Measurements from ENCODE around the gene ARHGAP21. TPM values are rescaled to one million over a fixed set of nuclear protein-coding genes. Genes with fewer than 3 reads are reported as not detected.

Gene ARHGAP21
- total and polyA plus RNA-seq, 9 of the 15 experiments (the other 6 are each of a cell fraction or from before 2014, with no cell fraction given): 13.6 to 145 (median 60.8) TPM

- TF ChIP-seq SFPQ (IDR thresholded peaks at IDR 0.05; ENCODE audit: low read depth, low read length) (no peak), HDAC6 (IDR thresholded peaks at IDR 0.05; ENCODE audit: low read depth, low read length) (no peak), EP400 (IDR thresholded peaks at IDR 0.05) (no peak), HNRNPLL (IDR thresholded peaks at IDR 0.05; ENCODE audit: low read depth, low read length, poor library complexity, severe bottlenecking) (no peak), CBFA2T3 (IDR thresholded peaks at IDR 0.05) (0 out of 2 replicates have a peak, but pooled peaks have one; percentile 4), SMARCA5 (IDR thresholded peaks at IDR 0.05) (no peak), ZNF785 (CRISPR knock-in tag; IDR thresholded peaks at IDR 0.05) (no peak), PRMT5 (CRISPR knock-in tag; IDR thresholded peaks at IDR 0.05) (no peak), FOS (IDR thresholded peaks at IDR 0.05; ENCODE audit: extremely low read depth, insufficient read length) (no peak), HMG20B (CRISPR knock-in tag; IDR thresholded peaks at IDR 0.05) (no peak), U2AF2 (optimal IDR thresholded peaks at IDR 0.05; ENCODE audit: low read depth, low read length) (no peak), PHTF2 (CRISPR knock-in tag; IDR thresholded peaks at IDR 0.05) (no peak), ARID3A (IDR thresholded peaks at IDR 0.05; ENCODE audit: borderline replicate concordance, low read depth, low read length) (no peak), PTTG1 (tag; IDR thresholded peaks at IDR 0.05; ENCODE audit: low read depth) (no peak), KHSRP (IDR thresholded peaks at IDR 0.05) (no peak), NFIC (IDR thresholded peaks at IDR 0.05) (no peak), TFAM (CRISPR knock-in tag; conservative IDR thresholded peaks at IDR 0.05) (no peak), ZNF644 (tag; IDR thresholded peaks at IDR 0.05; ENCODE audit: low read depth) (no peak), HSF4 (CRISPR knock-in tag; IDR thresholded peaks at IDR 0.05; ENCODE audit: borderline replicate concordance) (no peak), TFAP4 (CRISPR knock-in tag; IDR thresholded peaks at IDR 0.05; ENCODE audit: borderline replicate concordance) (no peak), ZNF79 (CRISPR knock-in tag; IDR thresholded peaks at IDR 0.05; ENCODE audit: low read depth) (no peak), ZFPM2 (CRISPR knock-in tag; IDR thresholded peaks at IDR 0.05) (no peak), ZNF197 (CRISPR knock-in tag; IDR thresholded peaks at IDR 0.05; ENCODE audit: low read depth) (no peak), SETDB1 (IDR thresholded peaks at IDR 0.05; ENCODE audit: low read length) (no peak), MTF1 (CRISPR knock-in tag; IDR thresholded peaks at IDR 0.05; ENCODE audit: borderline replicate concordance) (no peak), ZNF586 (CRISPR knock-in tag; conservative IDR thresholded peaks at IDR 0.05) (no peak), CEBPB (tag; IDR thresholded peaks at IDR 0.05) (no peak)
These were observed 79.9 kb downstream of the ARHGAP21 start (continued) for GRCh38 chr10:24643679-24644209.
